GM23338 (cell line): Measurements from ENCODE around the gene TOP2A.

Source experiments
- CTCF ChIP-seq, 2 experiments: fragments of 200-600 bp in 1 of 2; sonication (generic) in 1 of 2; conservative IDR thresholded peaks; 2 replicates each; pipeline versions ENCODE4 v1.5.1 to v1.6.1; 2016 to 2017; ENCODE audit warnings: antibody characterized with exemption in 2 of 2, low read depth in 2 of 2, mild to moderate bottlenecking in 2 of 2, moderate library complexity in 1 of 2
- EZH2 ChIP-seq: fragments of 200-600 bp; sonication (generic); IDR thresholded peaks from one replicate; pipeline ENCODE4 v1.8.0; 2017; ENCODE audit warnings: antibody characterized with exemption, mild to moderate bottlenecking, low read depth; ENCODE audit not compliant: unreplicated experiment
- NANOG ChIP-seq: IDR thresholded peaks from 2 replicates; pipeline ENCODE4 v1.6.1; 2016; ENCODE audit warnings: antibody characterized with exemption, borderline replicate concordance
- POLR2AphosphoS5 ChIP-seq: IDR thresholded peaks from 2 replicates; pipeline ENCODE4 v1.6.1; 2016; ENCODE audit warnings: antibody characterized with exemption, low read depth
- TF ChIP-seq, protein P1 (sequence below): IDR thresholded peaks from one replicate; pipeline ENCODE4 v1.6.1; 2018; ENCODE audit warnings: antibody characterized with exemption; ENCODE audit not compliant: unreplicated experiment

GRCh38 chr17:40361925-40362695 is 55.6 kb downstream of the TOP2A start:
- TF ChIP-seq POLR2AphosphoS5, result no peak
- TF ChIP-seq CTCF (conservative IDR thresholded peaks at IDR 0.05; ENCODE audit: low read depth in 2 of 2), result no peak
- TF ChIP-seq, protein P1, sequence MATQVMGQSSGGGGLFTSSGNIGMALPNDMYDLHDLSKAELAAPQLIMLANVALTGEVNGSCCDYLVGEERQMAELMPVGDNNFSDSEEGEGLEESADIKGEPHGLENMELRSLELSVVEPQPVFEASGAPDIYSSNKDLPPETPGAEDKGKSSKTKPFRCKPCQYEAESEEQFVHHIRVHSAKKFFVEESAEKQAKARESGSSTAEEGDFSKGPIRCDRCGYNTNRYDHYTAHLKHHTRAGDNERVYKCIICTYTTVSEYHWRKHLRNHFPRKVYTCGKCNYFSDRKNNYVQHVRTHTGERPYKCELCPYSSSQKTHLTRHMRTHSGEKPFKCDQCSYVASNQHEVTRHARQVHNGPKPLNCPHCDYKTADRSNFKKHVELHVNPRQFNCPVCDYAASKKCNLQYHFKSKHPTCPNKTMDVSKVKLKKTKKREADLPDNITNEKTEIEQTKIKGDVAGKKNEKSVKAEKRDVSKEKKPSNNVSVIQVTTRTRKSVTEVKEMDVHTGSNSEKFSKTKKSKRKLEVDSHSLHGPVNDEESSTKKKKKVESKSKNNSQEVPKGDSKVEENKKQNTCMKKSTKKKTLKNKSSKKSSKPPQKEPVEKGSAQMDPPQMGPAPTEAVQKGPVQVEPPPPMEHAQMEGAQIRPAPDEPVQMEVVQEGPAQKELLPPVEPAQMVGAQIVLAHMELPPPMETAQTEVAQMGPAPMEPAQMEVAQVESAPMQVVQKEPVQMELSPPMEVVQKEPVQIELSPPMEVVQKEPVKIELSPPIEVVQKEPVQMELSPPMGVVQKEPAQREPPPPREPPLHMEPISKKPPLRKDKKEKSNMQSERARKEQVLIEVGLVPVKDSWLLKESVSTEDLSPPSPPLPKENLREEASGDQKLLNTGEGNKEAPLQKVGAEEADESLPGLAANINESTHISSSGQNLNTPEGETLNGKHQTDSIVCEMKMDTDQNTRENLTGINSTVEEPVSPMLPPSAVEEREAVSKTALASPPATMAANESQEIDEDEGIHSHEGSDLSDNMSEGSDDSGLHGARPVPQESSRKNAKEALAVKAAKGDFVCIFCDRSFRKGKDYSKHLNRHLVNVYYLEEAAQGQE, result no peak
- no peak for TF ChIP-seq EZH2
- no peak for TF ChIP-seq NANOG
